HepG2 (cell line): ENCODE data around the gene TUT1. TPM values are rescaled to one million over a fixed set of nuclear protein-coding genes. Genes with fewer than 3 reads are reported as not detected.
A peak's percentile ranks its signal among the peaks of the same experiment; 100 is the strongest.

Experiments used
- CBX1 ChIP-seq: IDR thresholded peaks from one replicate; pipeline ENCODE4 v1.6.1; 2016; ENCODE audit warnings: antibody characterized with exemption, low read depth
- CEBPG ChIP-seq: IDR thresholded peaks from 2 replicates; pipeline ENCODE4 v1.6.1; 2016
- FOXA1 ChIP-seq, 2 experiments: fragments of 450-650 bp in 1 of 2; sonication (generic) in 1 of 2; formaldehyde crosslinking in 1 of 2; IDR thresholded peaks; 2 replicates each; pipeline versions ENCODE4 v1.4.0 to v1.6.1; 2016 to 2020; ENCODE audit warnings: missing genetic modification reagents in 1 of 2
- HHEX ChIP-seq: IDR thresholded peaks from 2 replicates; pipeline ENCODE4 v1.6.1; 2016; ENCODE audit warnings: control low read depth
- ISX ChIP-seq: sonication (generic); formaldehyde crosslinking; conservative IDR thresholded peaks from 2 replicates; pipeline ENCODE4 v1.5.0; 2020; ENCODE audit warnings: missing genetic modification reagents
- KAT7 ChIP-seq: IDR thresholded peaks from 2 replicates; pipeline ENCODE4 v1.6.1; 2018; ENCODE audit warnings: borderline replicate concordance, missing compliant biosample characterization
- MAFF ChIP-seq: IDR thresholded peaks from 2 replicates; pipeline ENCODE4 v1.6.1; 2011; ENCODE audit warnings: low read depth, low read length, improper control_type of control experiment
- MEIS2 ChIP-seq: sonication (generic); formaldehyde crosslinking; IDR thresholded peaks from 2 replicates; pipeline ENCODE4 v1.9.0; 2021; ENCODE audit warnings: mild to moderate bottlenecking, missing genetic modification reagents
- MIER3 ChIP-seq: IDR thresholded peaks from 2 replicates; pipeline ENCODE4 v1.6.1; 2016; ENCODE audit warnings: missing compliant biosample characterization, borderline replicate concordance
- REST ChIP-seq, 2 experiments: IDR thresholded peaks; 2 replicates each; pipeline ENCODE4 v1.6.1; 2011 to 2012; ENCODE audit warnings: low read length in 2 of 2, borderline replicate concordance in 1 of 2, low read depth in 1 of 2, mild to moderate bottlenecking in 1 of 2, moderate library complexity in 1 of 2
- SYNCRIP ChIP-seq: fragments of 200-400 bp; formaldehyde crosslinking; IDR thresholded peaks from 2 replicates; pipeline ENCODE4 v1.6.1; 2018; ENCODE audit warnings: mild to moderate bottlenecking, low read depth, low read length; ENCODE audit not compliant: insufficient read depth
- U2AF2 ChIP-seq: fragments of 200-400 bp; formaldehyde crosslinking; IDR thresholded peaks from 2 replicates; pipeline ENCODE4 v1.6.1; 2017; ENCODE audit warnings: low read depth, mild to moderate bottlenecking, low read length
- XRCC5 ChIP-seq: fragments of 200-400 bp; formaldehyde crosslinking; optimal IDR thresholded peaks from 2 replicates; pipeline ENCODE3; 2017; ENCODE audit warnings: mild to moderate bottlenecking, low read length
- ZNF317 ChIP-seq: sonication (generic); formaldehyde crosslinking; IDR thresholded peaks from 2 replicates; pipeline ENCODE4 v1.5.0; 2020; ENCODE audit warnings: mild to moderate bottlenecking, missing genetic modification reagents
- ZNF318 ChIP-seq: sonication (generic); formaldehyde crosslinking; IDR thresholded peaks from 2 replicates; pipeline ENCODE4 v1.4.0; 2020; ENCODE audit warnings: mild to moderate bottlenecking, missing genetic modification reagents
- ZNF615 ChIP-seq: sonication (generic); formaldehyde crosslinking; IDR thresholded peaks from 2 replicates; pipeline ENCODE4 v1.5.0; 2020; ENCODE audit warnings: mild to moderate bottlenecking, missing genetic modification reagents, borderline replicate concordance
- polyA plus RNA-seq, 8 experiments: library from polyadenylated mRNA; depleted of rRNA in 3 of 8; stranded (reverse) in 7 of 8; unstranded in 1 of 8; fragments of >200 nt; fragmentation: Illumina TruSeq in 4 of 8; extraction: Trizol in 4 of 8; gene quantifications; 2 replicates each; pipeline versions ENCODE4 v1.2.1 to v1.2.3, GENCODE V29; 2011 to 2016; ENCODE audit warnings: low read depth in 4 of 8, missing spikeins in 1 of 8, mixed read lengths in 1 of 8; ENCODE audit not compliant: insufficient read depth in 1 of 8
- total RNA-seq, 5 experiments: library from RNA; depleted of rRNA; stranded (reverse); fragments of >200 nt; fragmentation: Illumina TruSeq; extraction: Trizol; gene quantifications; 2 replicates each; pipeline ENCODE4 v1.2.3, GENCODE V29; 2016; ENCODE audit warnings: low read depth in 1 of 5

TUT1 gene
- total and polyA plus RNA-seq, 2 of the 13 experiments (the other 11 are each of a cell fraction or from before 2014, with no cell fraction given): 9.7 to 14.3 TPM

GRCh38 chr11:62573592-62574362, 17.5 kb downstream of the TUT1 start, which contains the start of gene EEF1G (continued):
- TF ChIP-seq ZNF318 (0 out of 2 replicates have a peak, but pooled peaks have one; percentile 14), FOXA1 (IDR thresholded peaks at IDR 0.05) (no peak), FOXA1 (CRISPR knock-in tag; IDR thresholded peaks at IDR 0.05) (no peak), MAFF (no peak), U2AF2 (no peak), CBX1 (no peak), ZNF615 (CRISPR knock-in tag) (peak; percentile 66; the same call in 1 of the 2 replicates), SYNCRIP (no peak), MIER3 (peak; percentile 67; the same call in 1 of the 2 replicates), XRCC5 (peak; percentile 48), ZNF317 (peak; percentile 29; the same call in 1 of the 2 replicates), KAT7 (CRISPR knock-in tag) (peak; percentile 1; the same call in 1 of the 2 replicates), MEIS2 (CRISPR knock-in tag) (peak; percentile 27; the same call in 1 of the 2 replicates), HHEX (CRISPR knock-in tag) (no peak), ISX (CRISPR knock-in tag) (no peak), REST (IDR thresholded peaks at IDR 0.05; ENCODE audit: borderline replicate concordance in 1 of 2, low read depth in 1 of 2, low read length in 2 of 2) (peak in 1 of 2 experiments; percentile 80; a peak in 1 of 4 replicates), CEBPG (CRISPR knock-in tag) (no peak)
